ENCODE results near the gene CCL23.

CCL23 gene

DNA sequence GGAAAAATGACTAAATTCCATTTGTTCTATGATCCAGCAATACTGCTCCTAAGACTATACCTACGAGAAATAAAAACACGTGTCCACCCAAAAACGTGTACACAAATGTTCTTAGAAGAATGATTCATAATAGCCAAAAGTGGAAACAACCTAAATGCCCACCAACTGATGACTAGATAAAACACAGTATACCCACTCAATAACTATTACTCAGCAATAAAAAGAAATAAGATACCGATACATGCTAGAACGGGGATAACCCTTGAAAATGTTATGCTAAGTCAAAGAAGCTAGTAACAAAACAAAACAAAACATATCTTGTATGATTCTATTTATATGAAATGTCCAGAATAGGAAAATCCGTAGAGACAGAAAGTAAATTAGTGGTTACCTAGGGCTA is 54.1 kb downstream of the CCL23 start:
- Histone ChIP-seq H3K36me3 (ENCODE audit: insufficient read depth, low read depth, low read length) (no peaks in the 10 kb centered on the region), H3K27me3 (ENCODE audit: insufficient read depth, low read length) (no peaks in the 10 kb centered on the region), H3K9me3 (ENCODE audit: insufficient read depth, low read depth, low read length) (no peaks in the 10 kb centered on the region), H3K4me1 (ENCODE audit: insufficient read depth, low read length) (no peaks in the 10 kb centered on the region), H3K4me3 (ENCODE audit: low read length) (no peak overlapping the region), H3K9ac (ENCODE audit: low read depth, low read length) (no peak overlapping the region), H3K27ac (ENCODE audit: low read length) (no peak overlapping the region)

All from iPS-20b (cell line).